IPS-18a (cell line): ENCODE measurements around the gene RNU4-1.
"Not testable (repeated sequence)": the region's sequence is repeated elsewhere in the genome, so short reads cannot be mapped to it uniquely, and the experiment has no call there.

Experiments used
- H3K27ac ChIP-seq: one replicate; pipeline ENCODE4 v1.5.1; 2013; ENCODE audit warnings: low read length
- H3K27me3 ChIP-seq: one replicate; pipeline ENCODE4 v1.6.1; 2013; ENCODE audit warnings: mild to moderate bottlenecking, low read length; ENCODE audit not compliant: control insufficient read depth, insufficient read depth
- H3K36me3 ChIP-seq: one replicate; pipeline ENCODE4 v1.6.1; 2013; ENCODE audit warnings: low read depth, low read length; ENCODE audit not compliant: control insufficient read depth
- H3K4me1 ChIP-seq: one replicate; pipeline ENCODE4 v1.6.1; 2013; ENCODE audit warnings: low read depth, low read length; ENCODE audit not compliant: control insufficient read depth
- H3K4me3 ChIP-seq: one replicate; pipeline ENCODE4 v1.5.1; 2013; ENCODE audit warnings: low read length
- H3K9ac ChIP-seq: one replicate; pipeline ENCODE4 v1.6.1; 2013; ENCODE audit warnings: mild to moderate bottlenecking, low read length, moderate library complexity
- H3K9me3 ChIP-seq: one replicate; pipeline ENCODE4 v1.6.1; 2013; ENCODE audit warnings: low read depth, low read length; ENCODE audit not compliant: control insufficient read depth

The RNU4-1 gene

DNA sequence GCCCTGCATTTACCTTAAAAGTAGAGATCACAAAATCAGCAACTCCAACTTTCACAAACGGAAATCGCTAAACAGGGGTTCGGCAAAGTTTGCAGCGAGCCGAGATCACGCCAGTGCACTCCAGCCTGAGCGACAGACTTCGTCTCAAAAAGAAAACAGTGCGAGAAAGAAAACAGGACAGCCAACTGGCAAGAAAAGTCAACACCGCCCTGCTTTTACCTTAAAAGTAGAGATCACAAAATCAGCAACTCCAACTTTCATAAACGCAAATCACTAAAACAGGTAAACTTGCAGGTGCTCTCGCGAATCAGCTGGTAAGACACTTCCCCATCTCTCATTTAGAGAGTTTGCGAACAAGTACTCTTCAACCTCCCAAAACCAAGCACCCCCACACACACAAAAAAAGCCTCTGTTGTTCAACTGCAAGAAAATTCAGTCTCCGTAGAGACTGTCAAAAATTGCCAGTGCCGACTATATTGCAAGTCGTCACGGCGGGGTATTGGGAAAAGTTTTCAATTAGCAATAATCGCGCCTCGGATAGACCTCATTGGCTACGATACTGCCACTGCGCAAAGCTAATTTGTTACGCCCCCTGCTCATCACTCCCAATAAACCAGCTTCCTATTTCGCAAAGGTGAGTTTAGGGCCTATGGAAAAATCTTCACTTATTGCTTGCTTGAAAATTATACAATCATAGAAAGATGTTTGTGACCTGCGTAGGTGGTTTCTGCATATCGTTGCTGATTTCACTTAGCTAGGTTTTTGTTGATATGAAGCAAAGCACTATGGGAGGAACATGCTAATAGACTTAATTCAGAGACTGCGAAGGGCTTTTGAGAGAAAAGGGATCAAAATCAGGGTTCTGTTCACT, at the start of gene RNU4-1:
Gene RNU4-1, minus strand, starts transcription at position 577 of the 871 bp plus-strand sequence.
- H3K9ac ChIP-seq, result peak within 1 kb of the TSS; percentile 95
- H3K4me1 ChIP-seq, result peaks cover 10% of the 10 kb centered on the region
- H3K27me3 ChIP-seq, result no peaks in the 10 kb centered on the region
- H3K4me3 ChIP-seq, result peak within 1 kb of the TSS; percentile 75
- peak within 1 kb of the TSS; percentile 100 for H3K27ac ChIP-seq
- no peaks in the 10 kb centered on the region for H3K36me3 ChIP-seq
- H3K9me3 ChIP-seq, result no peaks in the 10 kb centered on the region

DNA sequence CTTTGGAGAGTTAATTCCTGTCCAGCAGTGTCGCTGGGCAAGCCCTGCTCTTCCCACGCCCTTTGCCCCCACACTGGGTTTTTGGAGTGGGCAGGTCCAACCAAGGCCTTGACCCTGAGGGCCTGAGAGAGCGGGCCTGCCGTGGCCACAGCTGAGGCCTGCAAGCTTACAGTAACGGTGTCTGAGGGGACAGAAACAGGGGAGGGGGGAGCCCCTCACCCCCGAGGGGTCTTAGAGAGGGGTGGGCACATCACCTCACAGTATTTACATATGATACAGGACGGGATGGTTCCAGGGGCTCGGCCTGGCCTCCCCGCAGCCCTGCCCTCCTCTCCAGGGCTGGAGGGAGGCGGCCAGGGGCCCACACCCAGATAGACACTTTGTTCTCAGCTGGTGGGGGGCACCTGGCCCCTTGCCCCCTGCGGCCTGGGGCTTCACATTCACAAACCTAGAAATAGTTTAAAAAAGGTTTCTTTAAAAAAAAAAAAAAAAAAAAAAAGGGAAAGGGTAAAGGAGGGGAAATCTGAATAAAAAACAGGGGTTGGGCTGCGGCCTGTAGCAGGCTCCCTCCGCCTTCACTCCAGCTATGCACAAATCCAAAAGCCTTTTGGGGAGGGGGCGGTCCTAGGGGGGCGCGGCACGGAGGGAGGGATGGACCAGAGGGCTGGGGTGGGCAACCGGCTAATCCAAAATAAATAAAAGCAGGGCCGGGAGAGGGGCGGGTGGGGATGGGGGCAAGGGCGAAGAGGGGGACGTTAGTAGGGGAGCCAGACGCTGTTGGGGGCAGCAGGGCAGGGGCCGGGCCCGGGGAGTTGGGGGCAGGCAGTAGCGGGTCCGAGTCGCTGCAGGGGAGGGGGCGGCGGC, 49.4 kb upstream of the RNU4-1 start:
- H3K4me1 ChIP-seq, result no peaks in the 10 kb centered on the region
- peaks cover 26% of the 10 kb centered on the region for H3K36me3 ChIP-seq
- H3K9me3 ChIP-seq, result no peaks in the 10 kb centered on the region
- H3K9ac ChIP-seq, result no peak overlapping the region
- H3K4me3 ChIP-seq, result no peak overlapping the region
- H3K27ac ChIP-seq, result no peak overlapping the region
- H3K27me3 ChIP-seq, result no peaks in the 10 kb centered on the region

DNA sequence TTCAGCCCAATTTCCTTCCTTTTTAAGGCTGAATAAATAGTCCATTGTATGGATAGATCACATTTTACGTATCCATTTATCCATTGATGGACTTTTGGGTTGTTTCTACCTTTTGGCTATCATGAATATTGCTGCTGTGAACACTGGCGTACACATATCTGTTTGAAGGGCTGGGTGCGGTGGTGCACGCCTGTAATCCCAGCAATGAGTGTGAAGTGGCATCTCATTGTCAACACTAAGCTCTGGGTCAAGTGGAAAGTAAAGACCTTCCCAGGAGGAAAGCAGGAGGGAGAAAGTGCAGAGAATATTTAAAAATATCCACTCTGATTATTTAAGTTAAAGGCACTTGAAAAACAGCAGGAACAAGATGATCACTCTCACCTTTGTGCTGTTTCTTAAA, 46.2 kb upstream of the RNU4-1 start:
- H3K4me3 ChIP-seq, result no peak overlapping the region
- H3K27ac ChIP-seq, result no peak overlapping the region
- H3K27me3 ChIP-seq, result no peaks in the 10 kb centered on the region
- no peak overlapping the region for H3K9ac ChIP-seq
- H3K4me1 ChIP-seq, result no peaks in the 10 kb centered on the region
- H3K9me3 ChIP-seq, result peaks cover 2% of the 10 kb centered on the region
- H3K36me3 ChIP-seq, result peaks cover 10% of the 10 kb centered on the region

DNA sequence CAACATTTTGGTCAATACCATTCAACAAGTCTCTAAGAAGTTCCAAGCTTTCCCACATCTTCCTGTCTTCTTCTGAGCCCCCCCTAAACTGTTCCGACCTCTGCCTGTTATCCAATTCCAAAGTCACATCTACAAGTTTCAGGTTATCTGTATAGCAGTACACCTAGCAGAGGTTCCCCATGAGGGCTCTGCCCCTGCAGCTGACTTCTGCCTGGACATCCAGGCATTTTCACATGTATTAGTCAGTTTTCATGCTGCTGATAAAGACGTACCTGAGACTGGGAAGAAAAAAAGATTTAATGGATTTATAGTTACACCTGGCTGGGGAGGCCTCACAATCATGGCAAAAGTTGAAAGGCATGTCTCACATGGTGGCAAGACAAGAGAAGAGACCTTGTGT, 44.7 kb upstream of the RNU4-1 start:
- Histone ChIP-seq H3K27me3 (no peaks in the 10 kb centered on the region), H3K27ac (no peak overlapping the region), H3K9ac (no peak overlapping the region), H3K4me3 (no peak overlapping the region), H3K36me3 (no peaks in the 10 kb centered on the region), H3K4me1 (no peaks in the 10 kb centered on the region), H3K9me3 (peaks cover 2% of the 10 kb centered on the region)

DNA sequence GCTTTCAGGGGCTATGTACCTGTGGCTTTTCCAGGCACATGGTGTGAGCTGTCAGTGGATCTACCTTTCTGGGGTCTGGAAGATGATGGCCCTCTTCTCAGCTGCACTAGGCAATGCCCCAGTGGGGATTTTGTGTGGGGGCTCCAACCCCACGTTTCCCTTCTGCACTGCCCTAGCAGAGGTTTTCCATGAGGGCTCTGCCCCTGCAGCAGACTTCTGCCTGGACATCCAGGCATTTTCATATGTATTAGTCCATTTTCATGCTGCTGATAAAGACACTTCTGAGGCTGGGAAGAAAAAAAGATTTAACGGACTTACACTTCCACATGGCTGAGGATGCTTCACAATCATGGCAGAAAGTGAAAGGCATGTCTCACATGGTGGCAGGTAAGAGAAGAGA, 43.4 kb upstream of the RNU4-1 start:
- H3K4me3 ChIP-seq, H3K27ac ChIP-seq, H3K27me3 ChIP-seq, H3K36me3 ChIP-seq, H3K9ac ChIP-seq, H3K9me3 ChIP-seq, H3K4me1 ChIP-seq: not testable (repeated sequence)

DNA sequence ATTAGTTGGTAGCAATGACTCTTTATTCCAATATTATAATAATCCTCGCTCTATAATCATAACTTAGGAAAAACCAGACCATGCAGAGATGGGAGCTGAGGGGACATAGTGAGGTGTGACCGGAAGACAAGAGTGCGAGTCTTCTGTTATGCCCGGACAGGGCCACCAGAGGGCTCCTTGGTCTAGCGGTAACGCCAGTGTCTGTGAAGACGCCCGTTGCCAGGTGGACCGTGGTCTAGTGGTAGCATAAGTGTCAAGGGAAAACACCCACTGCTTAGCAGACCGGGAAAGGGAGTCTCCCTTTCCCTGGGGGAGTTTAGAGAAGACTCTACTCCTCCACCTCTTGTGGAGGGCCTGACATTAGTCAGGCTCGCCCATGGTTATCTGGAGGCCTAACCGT, 42.4 kb upstream of the RNU4-1 start:
- not testable (repeated sequence) for H3K4me3 ChIP-seq

DNA sequence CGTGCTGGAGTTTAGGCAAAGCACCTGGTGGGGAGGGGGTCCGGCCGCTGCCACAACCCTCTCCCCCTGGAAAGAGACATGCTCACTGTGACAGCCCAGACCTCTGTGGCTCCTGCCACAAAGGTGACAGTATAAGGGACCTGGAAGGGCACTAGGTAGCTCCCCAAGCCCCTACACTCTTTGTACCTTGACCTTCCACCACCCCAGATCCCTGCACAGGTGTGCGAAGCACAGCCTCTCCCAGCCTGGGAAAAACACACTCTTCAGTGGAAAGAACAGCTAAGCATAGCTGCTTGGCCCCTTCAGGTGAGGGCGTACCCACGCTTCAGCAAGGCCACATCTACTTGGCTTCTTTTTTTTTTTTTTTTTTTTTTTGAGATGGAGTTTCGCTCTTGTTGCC, 39.5 kb upstream of the RNU4-1 start:
- H3K4me3 ChIP-seq, result no peak overlapping the region
- peaks cover 2% of the 10 kb centered on the region for H3K9me3 ChIP-seq
- H3K9ac ChIP-seq, result no peak overlapping the region
- no peaks in the 10 kb centered on the region for H3K4me1 ChIP-seq
- no peaks in the 10 kb centered on the region for H3K27me3 ChIP-seq
- H3K27ac ChIP-seq, result no peak overlapping the region
- H3K36me3 ChIP-seq, result no peaks in the 10 kb centered on the region

More for the DNA sequence above, 42.4 kb upstream of the RNU4-1 start:
- not testable (repeated sequence) for H3K9me3 ChIP-seq, H3K27me3 ChIP-seq, H3K9ac ChIP-seq, H3K27ac ChIP-seq, H3K36me3 ChIP-seq, H3K4me1 ChIP-seq

DNA sequence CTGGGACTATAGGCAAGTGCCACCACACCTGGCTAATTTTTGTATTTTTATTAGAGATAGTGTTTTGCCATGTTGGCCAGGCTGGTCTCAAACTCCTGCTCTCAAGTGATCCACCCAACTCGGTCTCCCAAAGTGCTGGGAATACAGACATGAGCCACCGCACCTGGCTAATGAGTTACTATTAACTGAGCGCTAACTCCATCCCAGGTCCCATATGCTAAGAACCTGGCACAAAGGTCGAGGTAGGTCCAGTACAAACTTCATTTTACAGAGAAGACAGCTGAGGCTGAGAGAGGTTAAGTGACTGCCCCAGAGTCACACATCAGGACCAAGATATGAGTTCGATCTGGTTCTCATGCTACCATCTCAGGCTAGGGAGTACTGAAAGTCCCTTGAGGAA, 39.0 kb upstream of the RNU4-1 start:
- no peak overlapping the region for H3K9ac ChIP-seq
- H3K4me3 ChIP-seq, result no peak overlapping the region
- no peaks in the 10 kb centered on the region for H3K27me3 ChIP-seq
- no peaks in the 10 kb centered on the region for H3K36me3 ChIP-seq
- no peaks in the 10 kb centered on the region for H3K4me1 ChIP-seq
- peaks cover 2% of the 10 kb centered on the region for H3K9me3 ChIP-seq
- H3K27ac ChIP-seq, result no peak overlapping the region

DNA sequence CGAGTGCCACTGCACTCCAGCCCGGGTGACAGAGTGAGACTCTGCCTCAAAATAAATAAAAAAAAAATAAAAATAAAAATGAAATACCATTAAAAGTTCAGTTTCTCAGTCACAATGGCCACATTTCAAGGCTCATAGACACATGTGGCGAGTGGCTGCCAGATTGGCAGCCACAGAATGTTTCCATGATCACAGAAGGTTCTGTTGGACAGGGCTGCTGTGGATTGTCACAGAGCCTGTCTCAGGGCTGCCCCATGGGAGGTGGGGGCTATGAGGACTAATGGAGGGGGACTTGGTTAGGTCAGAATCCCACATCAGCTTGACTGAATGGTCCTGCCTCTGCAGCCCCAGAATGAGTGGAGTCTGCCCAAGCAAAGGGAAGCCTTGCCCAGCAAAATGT, 38.4 kb upstream of the RNU4-1 start:
- Histone ChIP-seq H3K4me3 (no peak overlapping the region), H3K27me3 (no peaks in the 10 kb centered on the region), H3K36me3 (no peaks in the 10 kb centered on the region), H3K9me3 (no peaks in the 10 kb centered on the region), H3K27ac (no peak overlapping the region), H3K9ac (no peak overlapping the region), H3K4me1 (no peaks in the 10 kb centered on the region)

DNA sequence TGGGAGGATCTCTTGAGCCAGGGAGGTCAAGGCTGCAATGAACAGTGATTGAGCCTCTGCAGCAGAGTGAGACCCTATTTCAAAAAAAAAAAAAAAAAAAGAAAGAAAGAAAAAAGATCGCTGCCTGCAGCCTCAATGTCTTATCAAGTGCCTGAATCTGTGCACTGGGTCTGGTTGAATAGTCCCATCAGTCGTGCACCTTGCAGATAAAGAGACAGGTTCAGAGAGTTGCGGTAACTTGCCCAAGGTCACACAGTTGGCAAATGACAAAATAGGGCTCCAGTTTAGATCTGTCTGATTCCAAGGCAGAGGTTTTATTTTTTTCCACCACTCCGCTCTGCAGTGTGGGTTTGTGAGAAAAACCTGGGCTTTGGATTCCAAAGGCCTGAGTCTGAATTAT, 35.2 kb upstream of the RNU4-1 start:
- Histone ChIP-seq H3K36me3 (no peaks in the 10 kb centered on the region), H3K9ac (no peak overlapping the region), H3K4me3 (no peak overlapping the region), H3K27me3 (peaks cover 4% of the 10 kb centered on the region), H3K9me3 (no peaks in the 10 kb centered on the region), H3K4me1 (no peaks in the 10 kb centered on the region), H3K27ac (no peak overlapping the region)

DNA sequence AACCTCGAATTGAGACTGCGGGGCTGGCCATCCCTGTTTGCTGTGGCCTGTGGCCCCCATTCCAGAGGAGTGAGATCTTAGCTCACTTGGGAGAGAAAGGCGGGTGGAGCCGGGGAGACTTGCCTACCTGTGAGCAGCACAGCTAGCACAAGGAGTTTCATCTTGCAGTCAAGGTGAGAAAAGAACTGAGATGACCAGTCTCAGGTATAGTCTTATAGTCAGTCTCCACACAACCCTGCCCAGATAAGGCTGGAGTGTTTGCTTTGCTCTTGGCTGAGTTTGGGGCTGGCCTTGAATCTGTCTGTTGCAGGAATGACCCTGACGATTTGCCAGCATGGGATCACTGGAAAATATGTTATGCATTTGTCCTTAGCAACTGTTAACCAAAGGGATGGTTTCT, 34.6 kb upstream of the RNU4-1 start, which contains the start of gene PLA2G1B:
Gene PLA2G1B, minus strand, starts transcription at position 187 of the 400 bp plus-strand sequence. Its CDS starts 26 bp downstream, at position 161.
- Histone ChIP-seq H3K27ac (no peak within 1 kb of the TSS), H3K9ac (no peak within 1 kb of the TSS), H3K9me3 (no peaks in the 10 kb centered on the region), H3K36me3 (no peaks in the 10 kb centered on the region), H3K4me1 (no peaks in the 10 kb centered on the region), H3K4me3 (no peak within 1 kb of the TSS), H3K27me3 (peaks cover 4% of the 10 kb centered on the region)
